Esophagus (tissue), 2 donors: ENCODE measurements around the gene NBPF1. TPM values are rescaled to one million over a fixed set of nuclear protein-coding genes. Genes with fewer than 3 reads are reported as not detected.
"Not testable (repeated sequence)": the region's sequence is repeated elsewhere in the genome, so short reads cannot be mapped to it uniquely, and the experiment has no call there.

Source experiments
- H3K27ac ChIP-seq, 2 donors: one replicate each; pipeline ENCODE4 v1.5.1; 2013; ENCODE audit warnings: low read depth in 2 of 2, mild to moderate bottlenecking in 2 of 2, inconsistent platforms in 1 of 2, low read length in 1 of 2, moderate library complexity in 1 of 2
- H3K27me3 ChIP-seq, 2 donors: one replicate each; pipeline ENCODE4 v1.6.1; 2013; ENCODE audit warnings: low read length in 2 of 2, control low read depth in 1 of 2, mild to moderate bottlenecking in 1 of 2; ENCODE audit not compliant: insufficient read depth in 2 of 2, control insufficient read depth in 1 of 2
- H3K36me3 ChIP-seq, 2 donors: one replicate each; pipeline ENCODE4 v1.6.1; 2013; ENCODE audit warnings: low read length in 1 of 2; ENCODE audit not compliant: control insufficient read depth in 2 of 2, insufficient read depth in 2 of 2
- H3K4me1 ChIP-seq, 2 donors: one replicate each; pipeline ENCODE4 v1.6.1; 2013; ENCODE audit warnings: low read length in 1 of 2; ENCODE audit not compliant: control insufficient read depth in 2 of 2, insufficient read depth in 2 of 2
- H3K4me3 ChIP-seq, 2 donors: one replicate each; pipeline ENCODE4 v1.5.1; 2013; ENCODE audit warnings: low read length in 2 of 2, mild to moderate bottlenecking in 2 of 2, low read depth in 1 of 2, moderate library complexity in 1 of 2
- H3K9me3 ChIP-seq, 2 donors: one replicate each; pipeline ENCODE4 v1.6.1; 2013; ENCODE audit warnings: mild to moderate bottlenecking in 2 of 2, low read depth in 1 of 2, low read length in 1 of 2, moderate library complexity in 1 of 2; ENCODE audit not compliant: control insufficient read depth in 2 of 2, insufficient read depth in 1 of 2
- WGBS, 2 donors: extraction: QIAGEN DNeasy Blood & Tissue Kit; methylation state at CpG; one replicate each; pipeline ENCODE4 v1.1.7; 2013; 5-methylcytosine and 5-hydroxymethylcytosine counted together
- polyA plus RNA-seq, 2 donors: library from polyadenylated mRNA; stranded (reverse); fragments of 200-250 nt; gene quantifications; one replicate each; pipeline ENCODE4 v1.2.3, GENCODE V29; 2013
- donor health status: healthy with polysubstance abuse.
- donor health status: Bipolar disorder and iron deficiency.

NBPF1 gene
- polyA plus RNA-seq, 2 donors = 3.5 to 5.4 TPM

DNA sequence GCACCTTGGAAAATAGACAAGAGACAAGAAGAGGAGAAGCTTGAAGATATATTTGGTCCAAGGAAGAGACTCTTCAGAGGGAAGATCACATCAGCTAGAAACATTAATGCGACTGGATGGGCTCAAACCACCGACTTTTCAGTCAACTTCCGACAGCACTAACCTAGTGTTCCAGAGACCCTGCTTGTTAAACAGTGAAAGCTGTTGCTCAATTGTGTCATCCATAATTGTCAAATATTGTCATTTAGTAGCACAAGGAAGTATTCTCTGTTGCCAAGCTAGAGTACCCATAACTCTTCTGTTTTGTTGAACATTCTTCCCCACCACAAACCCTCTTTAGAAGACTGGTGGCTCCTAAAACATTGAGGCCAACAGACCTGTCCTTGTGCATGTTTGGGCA, 56.3 kb downstream of the NBPF1 start:
- not testable (repeated sequence) for H3K27me3 ChIP-seq, H3K9me3 ChIP-seq, H3K4me1 ChIP-seq, H3K27ac ChIP-seq, H3K4me3 ChIP-seq, H3K36me3 ChIP-seq
- 86 to 97% methylated on average over 3 of the region's 3 CpGs for WGBS, 2 donors

DNA sequence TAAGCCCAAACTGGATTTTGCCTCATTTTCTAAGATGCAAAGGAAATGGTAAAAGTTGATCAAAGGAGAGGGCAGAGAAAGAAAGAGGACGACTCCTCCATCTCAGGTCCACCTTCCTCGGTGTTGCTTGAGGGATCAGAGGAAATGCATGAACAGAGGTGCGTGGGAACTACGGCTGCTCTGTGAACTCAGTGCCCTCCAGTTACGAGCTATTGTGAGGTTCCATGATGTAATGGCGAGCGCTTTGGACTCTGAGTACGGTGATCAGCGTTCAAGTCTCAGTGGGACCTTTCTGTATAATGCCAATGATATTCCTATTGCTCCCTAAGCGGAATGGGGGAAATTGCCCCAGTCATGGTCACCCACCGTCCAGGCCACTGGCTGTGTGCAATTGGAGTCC, 60.1 kb downstream of the NBPF1 start:
- H3K27me3 ChIP-seq, H3K36me3 ChIP-seq, H3K9me3 ChIP-seq, H3K4me1 ChIP-seq, H3K27ac ChIP-seq, H3K4me3 ChIP-seq: not testable (repeated sequence)
- WGBS, 2 donors = 92 to 93% methylated on average over 9 to 10 of the region's 11 CpGs

DNA sequence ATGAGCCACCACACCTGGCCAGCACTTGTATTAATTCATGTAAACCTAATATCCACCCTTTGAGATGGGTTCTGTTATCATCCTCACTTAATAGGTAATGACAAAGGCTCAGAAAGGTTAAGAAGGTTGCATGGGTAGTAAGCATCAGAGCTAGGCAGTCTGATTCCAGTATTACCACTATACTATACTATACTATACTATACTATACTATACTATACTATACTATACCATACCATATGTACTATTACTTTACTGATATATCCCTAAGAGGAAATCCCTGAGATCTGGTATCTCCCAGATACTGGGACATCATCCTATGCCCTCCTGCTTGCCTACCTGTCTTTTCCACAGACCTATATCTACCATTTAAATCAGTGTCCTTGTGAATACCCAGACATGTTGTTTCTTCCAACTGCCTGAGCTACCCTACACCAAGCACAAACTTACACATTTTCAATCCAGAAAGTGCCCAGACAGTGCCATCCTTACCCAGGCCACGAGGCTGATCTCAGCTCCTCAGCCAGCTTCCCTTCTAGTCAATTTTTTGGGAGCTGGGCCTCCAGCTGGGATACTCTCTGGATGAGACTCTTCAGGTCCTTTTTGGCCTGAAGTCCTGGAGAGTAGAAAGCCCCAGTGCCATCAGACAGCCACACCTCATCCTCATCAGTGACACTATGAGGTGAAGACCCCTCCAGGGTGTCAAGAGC, 63.0 kb downstream of the NBPF1 start:
- not testable (repeated sequence) for H3K27ac ChIP-seq, H3K9me3 ChIP-seq, H3K4me3 ChIP-seq, H3K27me3 ChIP-seq, H3K36me3 ChIP-seq, H3K4me1 ChIP-seq
- 65 to 68% methylated on average over 1 of the region's 1 CpG for WGBS, 2 donors

DNA sequence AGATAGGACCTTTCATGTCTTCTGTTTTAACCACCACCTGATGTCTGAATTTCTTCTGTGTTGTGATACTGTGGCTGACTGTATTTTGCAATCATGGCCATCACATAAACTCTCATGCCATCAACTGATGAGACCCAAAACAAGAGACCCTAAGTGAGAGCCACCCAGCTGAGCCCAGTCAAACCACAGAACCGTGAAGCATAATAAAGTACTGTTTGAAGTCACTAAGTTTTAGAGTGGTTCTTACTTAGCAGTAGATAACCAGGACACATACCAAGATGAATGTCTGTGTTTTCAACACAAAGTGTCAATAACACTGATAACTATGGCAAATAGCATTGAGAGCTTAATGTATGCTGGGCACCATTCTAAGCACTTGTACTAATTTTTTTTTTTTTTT, 63.8 kb downstream of the NBPF1 start:
- 41 to 49% methylated on average over 1 of the region's 1 CpG for WGBS, 2 donors
- H3K9me3 ChIP-seq, H3K36me3 ChIP-seq, H3K4me1 ChIP-seq, H3K4me3 ChIP-seq, H3K27ac ChIP-seq, H3K27me3 ChIP-seq: not testable (repeated sequence)

DNA sequence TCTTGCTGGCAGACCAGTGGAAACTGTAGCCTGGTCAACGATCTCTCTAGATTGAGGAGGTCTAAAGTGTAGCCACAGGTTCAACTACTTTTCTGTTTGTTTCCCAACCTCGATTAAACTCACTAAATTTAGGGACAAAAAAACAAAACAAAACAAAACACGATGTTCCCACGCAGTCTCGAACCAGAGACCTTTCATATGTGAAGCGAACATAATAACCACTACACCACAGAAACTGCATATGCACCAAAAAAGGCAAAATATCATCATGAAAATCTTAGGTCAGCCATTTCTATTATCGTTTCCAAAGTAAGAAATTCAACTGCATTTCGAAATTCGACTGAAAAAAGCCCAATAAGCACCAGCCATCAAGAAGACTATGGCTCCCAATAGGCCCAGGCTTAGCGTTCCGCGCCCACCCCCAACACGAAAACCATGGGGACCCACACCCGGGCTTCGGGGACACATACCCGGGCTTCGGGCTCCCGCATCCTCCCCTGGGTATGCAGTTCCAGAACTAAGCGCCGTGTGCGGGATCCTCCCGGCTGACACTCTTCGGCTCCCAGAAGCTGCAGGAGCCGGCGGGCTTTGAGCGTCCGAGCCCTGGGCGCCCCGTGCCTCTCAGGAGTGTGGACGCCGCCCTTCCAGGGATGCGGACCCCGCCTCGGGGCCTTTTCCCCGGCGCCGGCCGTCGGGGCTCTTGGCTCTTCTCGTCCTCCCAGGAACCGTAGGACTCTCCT, 65.7 kb downstream of the NBPF1 start:
- H3K27ac ChIP-seq, H3K4me3 ChIP-seq, H3K27me3 ChIP-seq, H3K9me3 ChIP-seq, H3K36me3 ChIP-seq, H3K4me1 ChIP-seq: not testable (repeated sequence)
- 48 to 74% methylated on average over 6 to 25 of the region's 41 CpGs for WGBS, 2 donors

DNA sequence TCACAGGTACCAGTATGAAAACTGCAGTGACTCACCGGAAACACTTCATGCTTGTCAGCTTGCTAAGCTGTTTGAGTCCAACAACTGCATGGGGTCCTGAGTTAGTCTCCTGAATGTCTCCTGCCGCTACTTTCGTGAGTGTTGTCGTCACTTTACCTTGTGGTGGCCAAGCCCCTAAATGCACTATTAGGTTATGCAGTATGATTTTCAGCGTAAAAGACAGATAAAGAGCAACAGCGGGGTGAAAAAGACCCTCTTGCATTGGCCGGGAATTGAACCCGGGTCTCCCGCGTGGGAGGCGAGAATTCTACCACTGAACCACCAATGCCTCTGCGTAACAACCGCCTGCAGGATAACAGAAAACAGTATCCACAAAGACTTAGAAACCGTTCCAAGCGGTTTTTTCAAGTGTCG, 67.7 kb downstream of the NBPF1 start:
- not testable (repeated sequence) for H3K4me1 ChIP-seq, H3K36me3 ChIP-seq, H3K27me3 ChIP-seq, H3K9me3 ChIP-seq, H3K27ac ChIP-seq, H3K4me3 ChIP-seq
- 33 to 42% methylated on average over 12 of the region's 16 CpGs for WGBS, 2 donors

DNA sequence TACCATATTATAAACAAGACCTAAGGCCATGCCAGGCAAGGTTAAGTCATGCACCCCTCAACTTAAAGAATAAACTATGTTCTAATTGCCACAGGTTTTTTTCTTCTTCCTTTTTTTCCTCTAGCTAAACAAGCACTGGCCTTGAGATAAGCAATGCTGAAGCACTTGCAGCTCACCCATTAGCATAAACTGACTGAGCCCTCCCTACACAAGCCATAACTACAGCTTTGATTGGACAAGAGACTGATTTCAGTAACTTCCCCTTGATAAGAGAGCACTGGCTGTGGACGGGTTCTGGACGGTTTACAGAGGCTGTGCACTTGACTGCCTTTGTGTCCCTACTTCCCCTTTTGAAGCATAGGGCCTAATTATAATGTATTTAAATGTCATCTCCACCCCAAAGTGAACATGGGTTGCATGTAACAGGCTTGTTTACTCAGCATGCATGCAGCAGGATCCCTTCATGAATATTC, 72.9 kb downstream of the NBPF1 start:
- H3K27ac ChIP-seq = not testable (repeated sequence)

DNA sequence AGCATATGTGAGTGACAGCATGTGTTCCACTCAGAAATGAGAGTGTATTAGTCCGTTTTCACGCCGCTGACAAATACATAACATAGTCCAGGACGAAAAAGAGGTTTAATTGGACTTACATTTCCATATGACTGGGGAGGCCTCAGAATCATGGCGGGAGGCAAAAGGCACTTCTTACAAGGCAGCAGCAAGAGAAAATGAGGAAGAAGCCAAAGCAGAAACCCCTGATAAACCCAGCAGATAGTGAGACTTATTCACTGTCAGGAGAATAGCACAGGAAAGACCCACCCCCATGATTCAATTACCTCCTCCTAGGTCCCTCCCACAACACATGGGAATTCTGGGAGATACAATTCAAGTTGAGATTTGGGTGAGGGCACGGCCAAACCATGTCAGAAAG, 75.8 kb downstream of the NBPF1 start:
- not testable (repeated sequence) for H3K36me3 ChIP-seq, H3K4me1 ChIP-seq, H3K9me3 ChIP-seq, H3K27ac ChIP-seq, H3K27me3 ChIP-seq, H3K4me3 ChIP-seq
- WGBS, 2 donors = 77 to 91% methylated on average over 5 of the region's 6 CpGs

More for the DNA sequence above, 72.9 kb downstream of the NBPF1 start:
- not testable (repeated sequence) for H3K27me3 ChIP-seq, H3K36me3 ChIP-seq, H3K9me3 ChIP-seq, H3K4me1 ChIP-seq, H3K4me3 ChIP-seq
- WGBS, 2 donors = 32% methylated on average over 2 of the region's 2 CpGs; no CpG with 5 or more reads in 1 of the 2 donors

DNA sequence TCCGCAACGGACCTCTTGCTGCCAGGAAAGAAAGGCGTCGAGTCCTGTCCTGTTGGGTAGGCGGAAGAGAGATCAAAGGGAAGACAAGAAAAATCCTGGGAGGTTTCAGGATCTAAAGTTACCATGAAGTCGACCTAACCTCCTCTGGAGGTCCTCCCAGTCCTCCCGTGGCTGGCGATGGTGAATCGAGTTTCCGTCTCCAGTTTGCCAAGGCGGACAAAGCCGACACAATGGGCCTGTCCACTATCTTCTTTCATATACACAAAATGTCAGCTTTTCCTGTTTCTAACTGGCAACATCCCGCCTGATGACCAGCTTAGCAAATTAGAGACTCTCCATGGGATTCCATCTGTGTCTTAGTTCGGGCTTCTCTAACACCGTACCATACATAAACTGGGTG, 76.6 kb downstream of the NBPF1 start:
- H3K4me3 ChIP-seq, H3K27me3 ChIP-seq, H3K27ac ChIP-seq, H3K9me3 ChIP-seq, H3K4me1 ChIP-seq, H3K36me3 ChIP-seq: not testable (repeated sequence)
- 81 to 87% methylated on average over 15 of the region's 15 CpGs for WGBS, 2 donors

DNA sequence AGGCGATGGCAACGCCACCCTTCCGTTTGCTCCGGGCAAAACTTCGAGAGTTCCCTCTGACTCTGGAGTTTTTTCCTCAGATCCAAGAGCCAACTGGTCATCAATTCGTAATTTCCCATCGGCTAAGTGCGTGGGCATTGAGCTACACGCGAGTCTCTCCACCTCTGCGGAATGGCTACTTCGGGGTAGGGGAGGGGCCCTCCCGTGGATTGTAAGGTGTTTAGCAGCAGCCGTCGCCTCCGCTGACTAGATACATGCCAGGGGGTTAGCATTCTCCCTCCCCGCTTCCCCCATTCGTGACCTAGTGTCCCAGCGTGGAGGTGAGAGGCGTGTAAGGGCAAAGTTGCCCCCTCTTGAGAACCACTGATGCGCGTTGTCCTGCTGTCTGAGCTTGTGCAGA, 77.5 kb downstream of the NBPF1 start:
- 56 to 62% methylated on average over 21 to 22 of the region's 22 CpGs for WGBS, 2 donors

More for the DNA sequence above, 77.5 kb downstream of the NBPF1 start:
- H3K4me1 ChIP-seq, H3K27me3 ChIP-seq, H3K9me3 ChIP-seq, H3K27ac ChIP-seq, H3K4me3 ChIP-seq, H3K36me3 ChIP-seq: not testable (repeated sequence)
